ENCODE data around the gene PLA2G15.
"Not testable (repeated sequence)": the region's sequence is repeated elsewhere in the genome, so short reads cannot be mapped to it uniquely, and the experiment has no call there.

GRCh38 chr16:68288796-68289195, 43.6 kb downstream of the PLA2G15 start:
- TF ChIP-seq POLR2A, CTCF (IDR thresholded peaks at IDR 0.05): not testable (repeated sequence)

Measured in vagina (tissue), 2 donors.